IMR-90 (cell line): ENCODE data around the gene ATXN3L. TPM values are rescaled to one million over a fixed set of nuclear protein-coding genes. Genes with fewer than 3 reads are reported as not detected.

Experiments used
- ATAC-seq: fragments of 200-7000 bp; cut with Tn5 transposase; 2 replicates; pipeline ENCODE4 v1.9.1; 2020; ENCODE audit warnings: low read depth, mild to moderate bottlenecking, moderate library complexity
- BruUV-seq: library from RNA; stranded (reverse); fragments of 400-500 nt; replicated peaks from 2 replicates; lab custom pipeline; 2021; lab: Mats Ljungman, UMichigan
- CTCF ChIA-PET: fragments of 300-600 bp; formaldehyde crosslinking; extraction: SDS; loops from one replicate; lab custom pipeline; 2021; ENCODE audit warnings: antibody characterized with exemption; lab: Yijun Ruan, JAX
- POLR2A ChIA-PET: fragments of 300-600 bp; sonication (Branson Sonifier 250); formaldehyde crosslinking; loops from one replicate; lab custom pipeline; 2022; ENCODE audit warnings: antibody characterized with exemption; ENCODE audit not compliant: unreplicated experiment; lab: Charles Lee
- DNase-seq: peaks from one replicate; pipeline ENCODE4 v3.0.0; 2013
- H2AFZ ChIP-seq: replicated peaks from 2 replicates; pipeline ENCODE3; 2013; ENCODE audit warnings: low read length, mild to moderate bottlenecking; ENCODE audit not compliant: poor library complexity
- H2AK5ac ChIP-seq: 2 replicates; pipeline ENCODE4 v1.6.1; 2013; ENCODE audit warnings: low read depth, low read length, inconsistent platforms
- H2AK9ac ChIP-seq: replicated peaks from 2 replicates; pipeline ENCODE3; 2013; ENCODE audit warnings: mild to moderate bottlenecking, low read depth, low read length, moderate library complexity; ENCODE audit not compliant: poor library complexity
- H2BK120ac ChIP-seq: 2 replicates; pipeline ENCODE4 v1.6.1; 2013; ENCODE audit warnings: low read depth, low read length, inconsistent platforms
- H2BK15ac ChIP-seq: 3 replicates; pipeline ENCODE4 v1.6.1; 2013; ENCODE audit warnings: low read depth, low read length, inconsistent platforms
- H2BK20ac ChIP-seq: 2 replicates; pipeline ENCODE4 v1.6.1; 2013; ENCODE audit warnings: low read depth, mild to moderate bottlenecking, inconsistent platforms, low read length, moderate library complexity
- H2BK5ac ChIP-seq: 2 replicates; pipeline ENCODE4 v1.6.1; 2013; ENCODE audit warnings: mild to moderate bottlenecking, low read depth, low read length, inconsistent platforms; ENCODE audit not compliant: poor library complexity, severe bottlenecking
- H3K14ac ChIP-seq: replicated peaks from 2 replicates; pipeline ENCODE4 v1.6.1; 2013; ENCODE audit warnings: low read depth, low read length, inconsistent platforms
- H3K18ac ChIP-seq: 2 replicates; pipeline ENCODE4 v1.6.1; 2013; ENCODE audit warnings: low read depth, low read length, control low read depth
- H3K23ac ChIP-seq: 2 replicates; pipeline ENCODE4 v1.6.1; 2013; ENCODE audit warnings: low read depth, low read length, inconsistent platforms
- H3K27ac ChIP-seq: 2 replicates; pipeline ENCODE4 v1.5.1; 2013; ENCODE audit warnings: mild to moderate bottlenecking, control low read depth, low read length; ENCODE audit not compliant: insufficient read depth
- H3K27me3 ChIP-seq: 2 replicates; pipeline ENCODE4 v1.6.1; 2013; ENCODE audit warnings: low read length; ENCODE audit not compliant: control insufficient read depth, insufficient read depth
- H3K36me3 ChIP-seq: 2 replicates; pipeline ENCODE4 v1.6.1; 2013; ENCODE audit warnings: low read length, mixed read lengths; ENCODE audit not compliant: control insufficient read depth, insufficient read depth
- H3K4ac ChIP-seq: 2 replicates; pipeline ENCODE4 v1.6.1; 2013; ENCODE audit warnings: low read depth, low read length, inconsistent platforms
- H3K4me1 ChIP-seq: 2 replicates; pipeline ENCODE4 v1.6.1; 2013; ENCODE audit warnings: low read length, mixed read lengths; ENCODE audit not compliant: control insufficient read depth, insufficient read depth
- H3K4me2 ChIP-seq: 2 replicates; pipeline ENCODE4 v1.6.1; 2013; ENCODE audit warnings: low read depth, mild to moderate bottlenecking, control low read depth, low read length, moderate library complexity
- H3K4me3 ChIP-seq: 2 replicates; pipeline ENCODE4 v1.5.1; 2013; ENCODE audit warnings: low read depth, mild to moderate bottlenecking, control low read depth, low read length, moderate library complexity; ENCODE audit not compliant: insufficient read depth
- H3K56ac ChIP-seq: 2 replicates; pipeline ENCODE4 v1.6.1; 2013; ENCODE audit warnings: low read length, inconsistent platforms; ENCODE audit not compliant: insufficient read depth; ENCODE audit errors: extremely low read depth
- H3K79me1 ChIP-seq, 2 experiments: 2 replicates each; pipeline ENCODE4 v1.6.1; 2013; ENCODE audit warnings: low read length in 2 of 2, inconsistent platforms in 1 of 2, low read depth in 1 of 2
- H3K9ac ChIP-seq: 2 replicates; pipeline ENCODE4 v1.6.1; 2013; ENCODE audit warnings: low read depth, low read length, control low read depth
- H3K9me1 ChIP-seq: 2 replicates; pipeline ENCODE4 v1.6.1; 2013; ENCODE audit warnings: low read length, inconsistent platforms; ENCODE audit not compliant: insufficient read depth
- H3K9me3 ChIP-seq: 2 replicates; pipeline ENCODE4 v1.6.1; 2013; ENCODE audit warnings: low read length; ENCODE audit not compliant: control insufficient read depth, insufficient read depth
- H4K20me1 ChIP-seq: 2 replicates; pipeline ENCODE4 v1.6.1; 2013; ENCODE audit warnings: low read length, inconsistent platforms; ENCODE audit not compliant: insufficient read depth
- H4K5ac ChIP-seq: 2 replicates; pipeline ENCODE4 v1.6.1; 2013; ENCODE audit warnings: mild to moderate bottlenecking, low read depth, low read length, control low read depth
- H4K8ac ChIP-seq, 2 experiments: 2 replicates each; pipeline ENCODE4 v1.6.1; 2013; ENCODE audit warnings: low read depth in 2 of 2, low read length in 2 of 2, control low read depth in 1 of 2, inconsistent platforms in 1 of 2
- H4K91ac ChIP-seq: 2 replicates; pipeline ENCODE4 v1.6.1; 2013; ENCODE audit warnings: low read depth, low read length, inconsistent platforms; ENCODE audit not compliant: insufficient read depth
- BHLHE40 ChIP-seq: fragments of 150-350 bp; IDR thresholded peaks from 2 replicates; pipeline ENCODE4 v1.6.1; 2016; ENCODE audit warnings: mild to moderate bottlenecking, low read depth, low read length
- CEBPB ChIP-seq: IDR thresholded peaks from 2 replicates; pipeline ENCODE4 v1.6.1; 2012; ENCODE audit warnings: low read depth, low read length, improper control_type of control experiment
- CTCF ChIP-seq: conservative IDR thresholded peaks from 2 replicates; pipeline ENCODE4 v1.5.1; 2012; ENCODE audit warnings: mild to moderate bottlenecking, low read depth, low read length, improper control_type of control experiment
- FOS ChIP-seq: fragments of 150-350 bp; IDR thresholded peaks from 2 replicates; pipeline ENCODE4 v1.6.1; 2016; ENCODE audit warnings: low read depth, low read length
- MAZ ChIP-seq: IDR thresholded peaks from 2 replicates; pipeline ENCODE4 v1.6.1; 2012; ENCODE audit warnings: low read depth, mild to moderate bottlenecking, low read length, improper control_type of control experiment, moderate library complexity, borderline replicate concordance
- MXI1 ChIP-seq: IDR thresholded peaks from 2 replicates; pipeline ENCODE4 v1.6.1; 2012; ENCODE audit warnings: low read depth, mild to moderate bottlenecking, low read length, moderate library complexity, borderline replicate concordance
- RCOR1 ChIP-seq: IDR thresholded peaks from 2 replicates; pipeline ENCODE4 v1.6.1; 2012; ENCODE audit warnings: mild to moderate bottlenecking, low read length, improper control_type of control experiment; ENCODE audit not compliant: insufficient replicate concordance
- RFX5 ChIP-seq: IDR thresholded peaks from 2 replicates; pipeline ENCODE4 v1.8.0; 2012; ENCODE audit warnings: low read depth, mild to moderate bottlenecking, low read length, moderate library complexity
- SMC3 ChIP-seq: fragments of 150-350 bp; IDR thresholded peaks from 2 replicates; pipeline ENCODE4 v1.6.1; 2016; ENCODE audit warnings: low read depth, mild to moderate bottlenecking, antibody characterized with exemption, low read length, moderate library complexity
- USF2 ChIP-seq: fragments of 150-350 bp; IDR thresholded peaks from 2 replicates; pipeline ENCODE4 v1.6.1; 2017; ENCODE audit warnings: mild to moderate bottlenecking, antibody characterized with exemption, low read length, low read depth
- WGBS, 2 experiments: methylation state at CpG; one replicate each; pipeline versions ENCODE4 v1.1.5 to v1.1.7; 2013; ENCODE audit warnings: missing lambda C conversion rate in 2 of 2; ENCODE audit not compliant: insufficient read length in 1 of 2; ENCODE audit errors: extremely low coverage in 2 of 2; 5-methylcytosine and 5-hydroxymethylcytosine counted together
- dilution Hi-C: fragments of 300-500 bp; cut with HindIII; formaldehyde crosslinking; loops from one replicate; pipeline ENCODE4 v1.14.3; 2018; ENCODE audit warnings: low sequenced_read_pairs; ENCODE audit not compliant: unreplicated experiment
- in situ Hi-C: fragments of 300-500 bp; cut with MboI; formaldehyde crosslinking; loops from 3 replicates; pipeline ENCODE4 v1.14.3; 2019; ENCODE audit warnings: low sequenced_read_pairs, inconsistent platforms, mixed read lengths
- intact Hi-C: fragments of 100-400 bp; cut with micrococcal nuclease; formaldehyde crosslinking; loops from 2 replicates; pipeline ENCODE4 v1.10.0; 2022
- polyA plus RNA-seq, 3 experiments: library from polyadenylated mRNA; depleted of rRNA; stranded (reverse); fragments of >200 nt; gene quantifications; 2 replicates each; pipeline ENCODE4 v1.2.3, GENCODE V29; 2012; ENCODE audit warnings: low replicate concordance in 1 of 3
- total RNA-seq: library from RNA; depleted of rRNA; stranded (reverse); fragments of >200 nt; gene quantifications from 2 replicates; pipeline ENCODE4 v1.2.3, GENCODE V29; 2012

The ATXN3L gene
- total and polyA plus RNA-seq, 2 of the 4 experiments (the other 2 are of a cell fraction) = not detected

GRCh38 chrX:13284570-13284969 lies 35.3 kb downstream of the ATXN3L start:
- Histone ChIP-seq H3K4me3 (no peak overlapping the region), H2BK5ac (no peak overlapping the region), H2AK9ac (no peak overlapping the region), H2AK5ac (peak overlapping the region; percentile 47; the same call in 1 of the 2 replicates), H2BK20ac (peak overlapping the region; percentile 75; the same call in 1 of the 2 replicates), H4K20me1 (no peaks in the 10 kb centered on the region), H3K4ac (peak overlapping the region; percentile 79; the same call in 1 of the 2 replicates), H3K18ac (peak overlapping the region; percentile 6; the same call in 1 of the 2 replicates), H3K56ac (no peak overlapping the region), H3K23ac (no peak overlapping the region), H3K4me1 (peaks cover 11% of the 10 kb centered on the region; the same call in 1 of the 2 replicates), H3K14ac (no peak overlapping the region), H3K27me3 (no peaks in the 10 kb centered on the region), H3K9ac (no peak overlapping the region), H4K8ac (peak overlapping the region in 1 of 2 experiments; percentile 30; a peak in 1 of 4 replicates), H2AFZ (no peak overlapping the region), H3K79me1 (no peaks in the 10 kb centered on the region), H3K27ac (no peak overlapping the region), H3K36me3 (no peaks in the 10 kb centered on the region), H4K91ac (peak overlapping the region; percentile 59; the same call in 1 of the 2 replicates), H2BK15ac (peak overlapping the region; percentile 24; the same call in 1 of the 3 replicates), H3K4me2 (no peak overlapping the region), H3K9me1 (no peaks in the 10 kb centered on the region), H2BK120ac (peak overlapping the region; percentile 71), H4K5ac (0 out of 2 replicates have a peak overlapping the region, but pooled peaks have one; percentile 20), H3K9me3 (no peaks in the 10 kb centered on the region; the same call in 1 of the 2 replicates)
- ATAC-seq = no peak
- POLR2A ChIA-PET = no interaction called here
- WGBS, 2 experiments = no CpG with 5 or more reads among the region's 1 CpG
- dilution Hi-C loops = no loop called here
- no peak for DNase-seq
- no peak for TF ChIP-seq BHLHE40
- no peak for TF ChIP-seq RFX5
- no peak for TF ChIP-seq RCOR1
- TF ChIP-seq CTCF = no peak
- no peak for TF ChIP-seq CEBPB
- no peak for TF ChIP-seq USF2
- no peak for TF ChIP-seq FOS
- TF ChIP-seq MXI1 = no peak
- no peak for TF ChIP-seq SMC3
- no peak for TF ChIP-seq MAZ
- in situ Hi-C loops = no loop called here
- intact Hi-C loops = loop anchor here (5.0 kb wide), 1 partner anchor 143 kb away; no protein-coding TSS in a partner anchor
- CTCF ChIA-PET = no interaction called here
- no TSS peak for BruUV-seq
